GM23338 (cell line): ENCODE data around the gene RRP12. TPM values are rescaled to one million over a fixed set of nuclear protein-coding genes. Genes with fewer than 3 reads are reported as not detected.

Experiments used
- ATAC-seq: fragments of 200-7000 bp; cut with Tn5 transposase; 3 replicates; pipeline ENCODE4 v1.9.1; 2020
- DNase-seq: peaks from one replicate; pipeline ENCODE4 v3.0.0-alpha.2; 2015; ENCODE audit warnings: low spot score
- H2AFZ ChIP-seq: fragments of 200-600 bp; sonication (generic); 2 replicates; pipeline ENCODE4 v1.8.0; 2016; ENCODE audit warnings: antibody characterized with exemption, mild to moderate bottlenecking, moderate library complexity
- H3F3A ChIP-seq: fragments of 200-600 bp; sonication (generic); replicated peaks from 2 replicates; pipeline ENCODE4 v1.8.0; 2017; ENCODE audit warnings: antibody characterized with exemption, mixed run types, low read depth
- H3K27ac ChIP-seq: fragments of 200-600 bp; sonication (generic); 2 replicates; pipeline ENCODE4 v1.6.1; 2016; ENCODE audit warnings: low read depth
- H3K27me3 ChIP-seq: fragments of 200-600 bp; sonication (generic); 2 replicates; pipeline ENCODE4 v1.8.0; 2016; ENCODE audit warnings: mild to moderate bottlenecking, mixed run types, moderate library complexity; ENCODE audit not compliant: insufficient read depth
- H3K36me3 ChIP-seq: fragments of 200-600 bp; sonication (generic); 2 replicates; pipeline ENCODE4 v1.8.0; 2016; ENCODE audit warnings: mild to moderate bottlenecking; ENCODE audit not compliant: insufficient read depth
- H3K4me1 ChIP-seq: fragments of 200-600 bp; sonication (generic); 2 replicates; pipeline ENCODE4 v1.8.0; 2016; ENCODE audit warnings: mild to moderate bottlenecking, moderate library complexity; ENCODE audit not compliant: insufficient read depth
- H3K4me2 ChIP-seq: fragments of 200-600 bp; sonication (generic); 2 replicates; pipeline ENCODE4 v1.7.1; 2017; ENCODE audit warnings: mixed run types
- H3K4me3 ChIP-seq: fragments of 200-600 bp; sonication (generic); 2 replicates; pipeline ENCODE4 v1.6.1; 2016; ENCODE audit warnings: mixed run types
- H3K79me2 ChIP-seq: fragments of 200-600 bp; sonication (generic); replicated peaks from 2 replicates; pipeline ENCODE4 v1.8.0; 2017; ENCODE audit warnings: mild to moderate bottlenecking; ENCODE audit not compliant: insufficient read depth
- H3K9me2 ChIP-seq: fragments of 200-600 bp; sonication (generic); 2 replicates; pipeline ENCODE4 v1.8.0; 2017; ENCODE audit not compliant: insufficient read depth
- H4K20me1 ChIP-seq: fragments of 200-600 bp; sonication (generic); replicated peaks from 2 replicates; pipeline ENCODE4 v1.8.0; 2017; ENCODE audit warnings: mild to moderate bottlenecking; ENCODE audit not compliant: insufficient read depth
- H3K27ac Mint-ChIP-seq: 2 replicates; pipeline ENCODE4 v1.8.0; 2020; ENCODE audit warnings: inconsistent platforms, mild to moderate bottlenecking, moderate library complexity, mixed read lengths
- H3K27me3 Mint-ChIP-seq: 3 replicates; pipeline ENCODE4 v1.8.0; 2022; ENCODE audit warnings: low read depth, mild to moderate bottlenecking, moderate library complexity, mixed read lengths, inconsistent platforms; ENCODE audit not compliant: insufficient read depth, poor library complexity
- H3K36me3 Mint-ChIP-seq: 3 replicates; pipeline ENCODE4 v1.8.0; 2021; ENCODE audit warnings: low read depth, mild to moderate bottlenecking, inconsistent platforms, moderate library complexity, mixed read lengths
- H3K4me1 Mint-ChIP-seq: 3 replicates; pipeline ENCODE4 v1.8.0; 2020; ENCODE audit warnings: mild to moderate bottlenecking, inconsistent platforms, mixed read lengths
- H3K4me3 Mint-ChIP-seq: 3 replicates; pipeline ENCODE4 v1.8.0; 2021; ENCODE audit warnings: moderate library complexity, mild to moderate bottlenecking, inconsistent platforms, mixed read lengths
- H3K9me3 Mint-ChIP-seq: 3 replicates; pipeline ENCODE4 v1.8.0; 2020; ENCODE audit warnings: moderate library complexity, mild to moderate bottlenecking, inconsistent platforms, mixed read lengths
- CREB1 ChIP-seq: fragments of 250-450 bp; sonication (Bioruptor Pico); IDR thresholded peaks from 2 replicates; pipeline ENCODE4 v1.5.0; 2020; ENCODE audit warnings: low read depth, mild to moderate bottlenecking, moderate library complexity
- EZH2 ChIP-seq: fragments of 200-600 bp; sonication (generic); IDR thresholded peaks from one replicate; pipeline ENCODE4 v1.8.0; 2017; ENCODE audit warnings: antibody characterized with exemption, mild to moderate bottlenecking, low read depth; ENCODE audit not compliant: unreplicated experiment
- EZH2phosphoT487 ChIP-seq: fragments of 200-600 bp; sonication (generic); IDR thresholded peaks from one replicate; pipeline ENCODE4 v1.8.1; 2018; ENCODE audit warnings: antibody characterized with exemption; ENCODE audit not compliant: unreplicated experiment
- JUNB ChIP-seq: IDR thresholded peaks from one replicate; pipeline ENCODE4 v1.6.1; 2016; ENCODE audit warnings: antibody characterized with exemption; ENCODE audit not compliant: unreplicated experiment
- NANOG ChIP-seq: IDR thresholded peaks from 2 replicates; pipeline ENCODE4 v1.6.1; 2016; ENCODE audit warnings: antibody characterized with exemption, borderline replicate concordance
- POLR2AphosphoS5 ChIP-seq: IDR thresholded peaks from 2 replicates; pipeline ENCODE4 v1.6.1; 2016; ENCODE audit warnings: antibody characterized with exemption, low read depth
- REST ChIP-seq: IDR thresholded peaks from one replicate; pipeline ENCODE4 v1.6.1; 2018; ENCODE audit warnings: antibody characterized with exemption; ENCODE audit not compliant: unreplicated experiment
- STAT1 ChIP-seq: IDR thresholded peaks from one replicate; pipeline ENCODE4 v1.6.1; 2016; ENCODE audit warnings: antibody characterized with exemption; ENCODE audit not compliant: unreplicated experiment
- ZNF114 ChIP-seq: fragments of 250-450 bp; sonication (Bioruptor Pico); IDR thresholded peaks from 2 replicates; pipeline ENCODE4 v1.5.0; 2020; ENCODE audit warnings: mild to moderate bottlenecking, moderate library complexity
- ZNF331 ChIP-seq: fragments of 250-450 bp; sonication (Bioruptor Pico); IDR thresholded peaks from 2 replicates; pipeline ENCODE4 v1.5.0; 2020; ENCODE audit warnings: low read depth, mild to moderate bottlenecking, moderate library complexity
- ZNF462 ChIP-seq: fragments of 250-450 bp; sonication (Bioruptor Pico); IDR thresholded peaks from 2 replicates; pipeline ENCODE4 v1.5.0; 2020; ENCODE audit warnings: mild to moderate bottlenecking, moderate library complexity
- polyA plus RNA-seq: library from polyadenylated mRNA; unstranded; fragments of >200 nt; fragmentation: Nextera tagmentation; extraction: Ambion mirVana; gene quantifications from 2 replicates; pipeline ENCODE4 v1.2.1, GENCODE V29; 2016
- total RNA-seq: library from RNA; depleted of rRNA; stranded (reverse); fragments of >200 nt; shearing (Covaris generic); gene quantifications from 2 replicates; pipeline ENCODE4 v1.2.3, GENCODE V29; 2014
- TF ChIP-seq, protein P1 (sequence below): IDR thresholded peaks from 2 replicates; pipeline ENCODE4 v1.6.1; 2016; ENCODE audit warnings: antibody characterized with exemption
- TF ChIP-seq, protein P2 (sequence below), 2 experiments: fragments of 200-600 bp in 1 of 2; sonication (generic) in 1 of 2; conservative IDR thresholded peaks; 2 replicates each; pipeline versions ENCODE4 v1.5.1 to v1.6.1; 2016 to 2017; ENCODE audit warnings: antibody characterized with exemption in 2 of 2, low read depth in 2 of 2, mild to moderate bottlenecking in 2 of 2, moderate library complexity in 1 of 2

Gene RRP12
- total and polyA plus RNA-seq, 2 experiments from 2014 or later, result 53.4 to 62.6 TPM

GRCh38 chr10:97376413-97376812 is 24.7 kb downstream of the RRP12 start:
- peaks cover 63% of the 10 kb centered on the region for H3K36me3 Mint-ChIP-seq
- peak overlapping the region; percentile 82; the same call in 1 of the 2 replicates for H3K27ac Mint-ChIP-seq
- peaks cover 22% of the 10 kb centered on the region for H3K36me3 ChIP-seq
- DNase-seq, result no peak
- no peaks in the 10 kb centered on the region for H3K9me2 ChIP-seq
- H3F3A ChIP-seq, result no peaks in the 10 kb centered on the region
- H2AFZ ChIP-seq, result no peak overlapping the region
- no peaks in the 10 kb centered on the region for H3K4me1 Mint-ChIP-seq
- no peak overlapping the region for H3K4me3 Mint-ChIP-seq
- H3K79me2 ChIP-seq, result no peaks in the 10 kb centered on the region
- no peaks in the 10 kb centered on the region for H3K27me3 ChIP-seq
- no peak overlapping the region for H3K4me2 ChIP-seq
- ATAC-seq, result no peak
- H3K27me3 Mint-ChIP-seq, result peaks cover 11% of the 10 kb centered on the region
- no peaks in the 10 kb centered on the region; the same call in 1 of the 2 replicates for H4K20me1 ChIP-seq
- no peaks in the 10 kb centered on the region for H3K4me1 ChIP-seq
- no peaks in the 10 kb centered on the region for H3K9me3 Mint-ChIP-seq
- H3K27ac ChIP-seq, result no peak overlapping the region
- H3K4me3 ChIP-seq, result no peak overlapping the region
- TF ChIP-seq, protein P1, sequence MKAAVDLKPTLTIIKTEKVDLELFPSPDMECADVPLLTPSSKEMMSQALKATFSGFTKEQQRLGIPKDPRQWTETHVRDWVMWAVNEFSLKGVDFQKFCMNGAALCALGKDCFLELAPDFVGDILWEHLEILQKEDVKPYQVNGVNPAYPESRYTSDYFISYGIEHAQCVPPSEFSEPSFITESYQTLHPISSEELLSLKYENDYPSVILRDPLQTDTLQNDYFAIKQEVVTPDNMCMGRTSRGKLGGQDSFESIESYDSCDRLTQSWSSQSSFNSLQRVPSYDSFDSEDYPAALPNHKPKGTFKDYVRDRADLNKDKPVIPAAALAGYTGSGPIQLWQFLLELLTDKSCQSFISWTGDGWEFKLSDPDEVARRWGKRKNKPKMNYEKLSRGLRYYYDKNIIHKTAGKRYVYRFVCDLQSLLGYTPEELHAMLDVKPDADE, result no peak
- TF ChIP-seq POLR2AphosphoS5 (no peak), STAT1 (no peak), EZH2 (no peak), JUNB (no peak), ZNF462 (CRISPR knock-in tag) (no peak), NANOG (no peak), ZNF331 (no peak), REST (no peak), EZH2phosphoT487 (no peak), ZNF114 (CRISPR knock-in tag) (no peak), CREB1 (no peak)
- TF ChIP-seq, protein P2, sequence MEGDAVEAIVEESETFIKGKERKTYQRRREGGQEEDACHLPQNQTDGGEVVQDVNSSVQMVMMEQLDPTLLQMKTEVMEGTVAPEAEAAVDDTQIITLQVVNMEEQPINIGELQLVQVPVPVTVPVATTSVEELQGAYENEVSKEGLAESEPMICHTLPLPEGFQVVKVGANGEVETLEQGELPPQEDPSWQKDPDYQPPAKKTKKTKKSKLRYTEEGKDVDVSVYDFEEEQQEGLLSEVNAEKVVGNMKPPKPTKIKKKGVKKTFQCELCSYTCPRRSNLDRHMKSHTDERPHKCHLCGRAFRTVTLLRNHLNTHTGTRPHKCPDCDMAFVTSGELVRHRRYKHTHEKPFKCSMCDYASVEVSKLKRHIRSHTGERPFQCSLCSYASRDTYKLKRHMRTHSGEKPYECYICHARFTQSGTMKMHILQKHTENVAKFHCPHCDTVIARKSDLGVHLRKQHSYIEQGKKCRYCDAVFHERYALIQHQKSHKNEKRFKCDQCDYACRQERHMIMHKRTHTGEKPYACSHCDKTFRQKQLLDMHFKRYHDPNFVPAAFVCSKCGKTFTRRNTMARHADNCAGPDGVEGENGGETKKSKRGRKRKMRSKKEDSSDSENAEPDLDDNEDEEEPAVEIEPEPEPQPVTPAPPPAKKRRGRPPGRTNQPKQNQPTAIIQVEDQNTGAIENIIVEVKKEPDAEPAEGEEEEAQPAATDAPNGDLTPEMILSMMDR (conservative IDR thresholded peaks at IDR 0.05; ENCODE audit: low read depth in 2 of 2), result no peak
